GM12878 (cell line): ENCODE data around the gene SUFU. TPM values are rescaled to one million over a fixed set of nuclear protein-coding genes. Genes with fewer than 3 reads are reported as not detected.

Experiments
- ATAC-seq: fragments of 200-7000 bp; cut with Tn5 transposase; 3 replicates; pipeline ENCODE4 v1.9.1; 2020; ENCODE audit warnings: mild to moderate bottlenecking, moderate library complexity
- BruUV-seq: library from RNA; stranded (reverse); fragments of 400-500 nt; replicated peaks from 2 replicates; lab custom pipeline; 2021; lab: Mats Ljungman, UMichigan
- CTCF ChIA-PET: fragments of 300-600 bp; sonication (Branson Sonifier 250); formaldehyde crosslinking; extraction: SDS; loops from one replicate; lab custom pipeline; 2021; ENCODE audit warnings: inconsistent platforms; lab: Yijun Ruan, JAX
- POLR2A ChIA-PET: fragments of 350-600 bp; formaldehyde crosslinking; extraction: SDS; loops from one replicate; lab custom pipeline; 2021; ENCODE audit warnings: inconsistent platforms; lab: Charles Lee
- RAD21 ChIA-PET: fragments of 300-600 bp; sonication (Branson Sonifier 250); formaldehyde crosslinking; loops from one replicate; lab custom pipeline; 2023; ENCODE audit warnings: antibody characterized with exemption; ENCODE audit not compliant: unreplicated experiment; lab: Charles Lee
- SMC1A ChIA-PET: fragments of 300-600 bp; sonication (Branson Sonifier 250); formaldehyde crosslinking; loops from one replicate; lab custom pipeline; 2023; ENCODE audit not compliant: unreplicated experiment, uncharacterized antibody; lab: Charles Lee
- DNase-seq: peaks from one replicate; pipeline ENCODE4 v3.0.0-alpha.2; 2011; ENCODE audit warnings: low read depth, low spot score
- FAIRE-seq: peaks from 3 replicates; lab custom pipeline; 2011; peaks lifted over from hg19 to GRCh38; lab: Jason Lieb, UNC
- H2AFZ ChIP-seq: 2 replicates; pipeline ENCODE4 v1.6.0; 2011; ENCODE audit warnings: low read depth, low read length, control low read depth; ENCODE audit not compliant: control insufficient read depth
- H3K27ac ChIP-seq: 2 replicates; pipeline ENCODE4 v1.5.1; 2011; ENCODE audit warnings: control low read depth; ENCODE audit not compliant: control insufficient read depth, insufficient read depth
- H3K27me3 ChIP-seq, 2 experiments: replicated peaks in 1 of 2; 2 replicates each; pipeline versions ENCODE4 v1.6.0 to v1.6.1; 2011; ENCODE audit warnings: low read length in 1 of 2; ENCODE audit not compliant: control insufficient read depth in 2 of 2, insufficient read depth in 2 of 2
- H3K36me3 ChIP-seq, 2 experiments: 2 replicates each; pipeline ENCODE4 v1.5.1; 2011; ENCODE audit warnings: low read length in 1 of 2; ENCODE audit not compliant: control insufficient read depth in 2 of 2, insufficient read depth in 2 of 2
- H3K4me1 ChIP-seq: 2 replicates; pipeline ENCODE4 v1.6.1; 2011; ENCODE audit warnings: mild to moderate bottlenecking, low read length, moderate library complexity, mixed read lengths; ENCODE audit not compliant: control insufficient read depth, insufficient read depth
- H3K4me2 ChIP-seq: 2 replicates; pipeline ENCODE4 v1.6.0; 2011; ENCODE audit warnings: control low read depth; ENCODE audit not compliant: control insufficient read depth, insufficient read depth
- H3K4me3 ChIP-seq: fragments of 200-600 bp; sonication (generic); 2 replicates; pipeline ENCODE4 v1.5.1; 2016
- H3K79me2 ChIP-seq: 2 replicates; pipeline ENCODE4 v1.6.0; 2011; ENCODE audit warnings: low read length; ENCODE audit not compliant: control insufficient read depth, insufficient read depth
- H3K9ac ChIP-seq: 2 replicates; pipeline ENCODE4 v1.8.0; 2011; ENCODE audit warnings: low read length, control low read depth, mixed read lengths; ENCODE audit not compliant: control insufficient read depth, insufficient read depth
- H3K9me3 ChIP-seq: replicated peaks from 3 replicates; pipeline ENCODE4 v1.5.1; 2011; ENCODE audit warnings: mild to moderate bottlenecking, low read length; ENCODE audit not compliant: control insufficient read depth, insufficient read depth
- H4K20me1 ChIP-seq: 2 replicates; pipeline ENCODE4 v1.6.0; 2011; ENCODE audit not compliant: control insufficient read depth, insufficient read depth
- BHLHE40 ChIP-seq, 2 experiments: fragments of 450-650 bp in 1 of 2; IDR thresholded peaks; 2 replicates each; pipeline ENCODE4 v1.6.1; 2011 to 2017; ENCODE audit warnings: low read depth in 2 of 2, borderline replicate concordance in 1 of 2, improper control_type of control experiment in 1 of 2, low read length in 1 of 2, mild to moderate bottlenecking in 1 of 2
- MTA3 ChIP-seq: IDR thresholded peaks from 2 replicates; pipeline ENCODE4 v1.6.1; 2012; ENCODE audit warnings: low read length, inconsistent platforms, borderline replicate concordance
- MYB ChIP-seq: fragments of 150-350 bp; IDR thresholded peaks from 2 replicates; pipeline ENCODE4 v1.6.1; 2014; ENCODE audit warnings: mild to moderate bottlenecking, low read depth, low read length, borderline replicate concordance
- NFYB ChIP-seq: IDR thresholded peaks from 2 replicates; pipeline ENCODE4 v1.6.1; 2011; ENCODE audit warnings: low read depth, mild to moderate bottlenecking, low read length, improper control_type of control experiment, moderate library complexity; ENCODE audit not compliant: insufficient read depth
- SUPT20H ChIP-seq: IDR thresholded peaks from 2 replicates; pipeline ENCODE4 v1.6.1; 2011; ENCODE audit warnings: low read depth, mild to moderate bottlenecking, low read length, moderate library complexity, borderline replicate concordance; ENCODE audit not compliant: control insufficient read depth
- TAF1 ChIP-seq: IDR thresholded peaks from 2 replicates; pipeline ENCODE4 v1.6.1; 2011; ENCODE audit warnings: mild to moderate bottlenecking, low read depth, low read length, borderline replicate concordance
- TARDBP ChIP-seq: IDR thresholded peaks from 2 replicates; pipeline ENCODE4 v1.6.1; 2016; ENCODE audit warnings: borderline replicate concordance
- WGBS: methylation state at CpG from one replicate; pipeline ENCODE4 v1.1.6; 2016; ENCODE audit warnings: low lambda C conversion rate; ENCODE audit not compliant: insufficient replicate concordance, insufficient coverage; ENCODE audit errors: missing lambda C conversion rate; 5-methylcytosine and 5-hydroxymethylcytosine counted together
- in situ Hi-C: fragments of 300-500 bp; cut with MboI; formaldehyde crosslinking; loops from 9 replicates; pipeline ENCODE4 v1.14.3; 2018; ENCODE audit warnings: mixed read lengths
- intact Hi-C: fragments of 100-400 bp; cut with micrococcal nuclease; formaldehyde crosslinking; loops from one replicate; pipeline ENCODE4 v1.14.2; 2022; ENCODE audit not compliant: unreplicated experiment
- polyA plus RNA-seq, 11 experiments: library from polyadenylated mRNA; depleted of rRNA in 4 of 11; unstranded in 6 of 11; stranded (reverse) in 5 of 11; fragments of >200 nt; fragmentation: Nextera tagmentation in 4 of 11; fragmentation: Illumina TruSeq in 1 of 11; extraction: Ambion mirVana in 4 of 11; extraction: Trizol in 1 of 11; gene quantifications; 1 replicate in 1 of 11; 2 replicates in 10 of 11; pipeline versions ENCODE4 v1.2.1 to v1.2.3, GENCODE V29; 2011 to 2016; ENCODE audit warnings: inconsistent platforms in 2 of 11, missing spikeins in 2 of 11, low read depth in 1 of 11
- total RNA-seq, 4 experiments: library from RNA; depleted of rRNA in 3 of 4; stranded (reverse); fragments of >200 nt in 3 of 4; fragmentation: Illumina TruSeq in 1 of 4; extraction: Trizol in 1 of 4; gene quantifications; 2 replicates each; pipeline versions ENCODE4 v1.2.1 to v1.2.3, GENCODE V29; 2013 to 2021
- TF ChIP-seq, protein P1 (sequence below): IDR thresholded peaks from 2 replicates; pipeline ENCODE4 v1.6.1; 2011; ENCODE audit warnings: borderline replicate concordance, low read depth, mild to moderate bottlenecking, moderate library complexity, mixed read lengths, low read length; ENCODE audit not compliant: insufficient read depth; ENCODE audit errors: extremely low read length
- TF ChIP-seq, protein P2 (sequence below): fragments of 450-650 bp; formaldehyde crosslinking; IDR thresholded peaks from 2 replicates; pipeline ENCODE4 v1.5.0; 2022; ENCODE audit warnings: mild to moderate bottlenecking, missing genetic modification characterization

The SUFU gene
- total and polyA plus RNA-seq, 10 of the 15 experiments (the other 5 are each of a cell fraction or from before 2014, with no cell fraction given), result 0.68 to 7.7 (median 2.4) TPM

DNA sequence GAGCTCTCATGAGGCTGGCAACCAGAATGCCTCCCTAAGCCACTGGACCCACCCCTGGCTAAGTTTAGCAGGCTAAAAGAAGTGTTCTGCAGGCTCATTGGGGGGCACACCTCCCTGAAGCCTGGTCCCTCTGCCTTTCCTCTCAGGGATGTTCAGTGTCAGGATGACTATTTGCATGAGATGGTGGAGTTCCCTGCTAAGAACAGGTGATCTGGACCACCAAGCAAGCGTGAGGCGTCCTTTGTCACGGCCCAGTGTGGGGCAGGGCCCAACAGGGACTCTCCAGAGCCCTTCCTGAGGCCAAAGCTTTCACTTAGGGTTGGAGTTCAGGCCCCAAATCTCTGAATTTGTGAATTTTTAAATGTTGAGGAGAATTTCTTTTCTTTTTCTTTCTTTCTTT, 12.0 kb downstream of the SUFU start:
- Histone ChIP-seq H3K9ac (no peak overlapping the region), H3K4me2 (no peak overlapping the region), H3K27me3 (no peaks in the 10 kb centered on the region), H3K4me3 (no peak overlapping the region), H2AFZ (no peak overlapping the region), H4K20me1 (no peaks in the 10 kb centered on the region), H3K36me3 (peaks cover 8 to 20% of the 10 kb centered on the region in 2 experiments; a peak in 3 of 4 replicates), H3K79me2 (no peaks in the 10 kb centered on the region), H3K4me1 (peaks cover 13% of the 10 kb centered on the region), H3K27ac (no peak overlapping the region), H3K9me3 (no peaks in the 10 kb centered on the region)
- no TSS peak for BruUV-seq
- POLR2A ChIA-PET, result interaction anchor here (0.5 to 0.7 kb wide), 3 partner anchors 68 to 1252 kb away, joined by 4 to 8 read pairs (median 5); no protein-coding TSS in a partner anchor
- intact Hi-C loops, result no loop called here
- FAIRE-seq, result no peak
- no peak for ATAC-seq
- 93% methylated on average over 3 of the region's 3 CpGs for WGBS
- RAD21 ChIA-PET, result no interaction called here
- TF ChIP-seq MYB, result no peak
- SMC1A ChIA-PET, result no interaction called here
- in situ Hi-C loops, result no loop called here
- DNase-seq, result no peak
- CTCF ChIA-PET, result interaction anchor here (0.6 to 2.0 kb wide), 3 partner anchors 8 to 394 kb away, joined by 3 to 6 read pairs (median 4); no protein-coding TSS in a partner anchor

DNA sequence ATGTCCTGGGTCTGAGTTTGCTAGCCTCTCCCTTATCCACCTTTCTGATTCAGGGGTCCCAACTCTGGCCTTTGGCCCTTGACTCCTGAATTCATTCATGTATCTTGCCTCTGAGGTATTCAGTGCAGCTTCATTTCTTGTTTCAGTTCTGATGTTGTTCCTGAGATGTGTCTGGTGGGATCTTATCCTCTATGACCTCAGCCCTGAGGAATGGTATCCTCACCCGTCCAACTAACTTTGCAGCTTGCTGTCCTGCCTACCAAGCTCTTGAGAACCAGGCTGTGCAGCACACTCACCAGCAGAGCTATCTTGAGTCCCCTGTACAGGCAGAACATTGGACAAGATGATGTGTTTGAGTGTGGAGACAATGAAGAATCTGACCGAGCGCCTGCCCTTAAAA, 13.8 kb downstream of the SUFU start:
- SMC1A ChIA-PET, result interaction anchor here (1.1 kb wide), 1 partner anchor 108 kb away, joined by 3 read pairs; no protein-coding TSS in a partner anchor
- Histone ChIP-seq H2AFZ (no peak overlapping the region), H3K4me1 (no peaks in the 10 kb centered on the region), H3K4me3 (no peak overlapping the region), H3K36me3 (peaks cover 8 to 18% of the 10 kb centered on the region in 2 experiments; a peak in 3 of 4 replicates), H3K9ac (no peak overlapping the region), H4K20me1 (no peaks in the 10 kb centered on the region), H3K79me2 (no peaks in the 10 kb centered on the region), H3K27ac (no peak overlapping the region), H3K4me2 (no peak overlapping the region), H3K27me3 (no peaks in the 10 kb centered on the region)
- BruUV-seq, result no TSS peak
- no peak for DNase-seq
- CTCF ChIA-PET, result interaction anchor here (2.0 kb wide), 1 partner anchor 10 kb away, joined by 6 read pairs; no protein-coding TSS in a partner anchor
- 82% methylated on average over 3 of the region's 3 CpGs for WGBS
- RAD21 ChIA-PET, result interaction anchor here (0.9 to 2.0 kb wide), 3 partner anchors 12 to 66 kb away, joined by 3 to 6 read pairs (median 5); partner anchors contain the start of gene SUFU
- ATAC-seq, result no peak
- FAIRE-seq, result no peak
- no peak for TF ChIP-seq SUPT20H
- TF ChIP-seq BHLHE40 (IDR thresholded peaks at IDR 0.05; ENCODE audit: borderline replicate concordance in 1 of 2, low read depth in 2 of 2, low read length in 1 of 2), result no peak
- no peak for TF ChIP-seq TARDBP
- TF ChIP-seq NFYB, result no peak
- no peak for TF ChIP-seq TAF1
- TF ChIP-seq, protein P1, sequence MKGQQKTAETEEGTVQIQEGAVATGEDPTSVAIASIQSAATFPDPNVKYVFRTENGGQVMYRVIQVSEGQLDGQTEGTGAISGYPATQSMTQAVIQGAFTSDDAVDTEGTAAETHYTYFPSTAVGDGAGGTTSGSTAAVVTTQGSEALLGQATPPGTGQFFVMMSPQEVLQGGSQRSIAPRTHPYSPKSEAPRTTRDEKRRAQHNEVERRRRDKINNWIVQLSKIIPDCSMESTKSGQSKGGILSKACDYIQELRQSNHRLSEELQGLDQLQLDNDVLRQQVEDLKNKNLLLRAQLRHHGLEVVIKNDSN, result no peak
- no peak for TF ChIP-seq MTA3
- TF ChIP-seq, protein P2, sequence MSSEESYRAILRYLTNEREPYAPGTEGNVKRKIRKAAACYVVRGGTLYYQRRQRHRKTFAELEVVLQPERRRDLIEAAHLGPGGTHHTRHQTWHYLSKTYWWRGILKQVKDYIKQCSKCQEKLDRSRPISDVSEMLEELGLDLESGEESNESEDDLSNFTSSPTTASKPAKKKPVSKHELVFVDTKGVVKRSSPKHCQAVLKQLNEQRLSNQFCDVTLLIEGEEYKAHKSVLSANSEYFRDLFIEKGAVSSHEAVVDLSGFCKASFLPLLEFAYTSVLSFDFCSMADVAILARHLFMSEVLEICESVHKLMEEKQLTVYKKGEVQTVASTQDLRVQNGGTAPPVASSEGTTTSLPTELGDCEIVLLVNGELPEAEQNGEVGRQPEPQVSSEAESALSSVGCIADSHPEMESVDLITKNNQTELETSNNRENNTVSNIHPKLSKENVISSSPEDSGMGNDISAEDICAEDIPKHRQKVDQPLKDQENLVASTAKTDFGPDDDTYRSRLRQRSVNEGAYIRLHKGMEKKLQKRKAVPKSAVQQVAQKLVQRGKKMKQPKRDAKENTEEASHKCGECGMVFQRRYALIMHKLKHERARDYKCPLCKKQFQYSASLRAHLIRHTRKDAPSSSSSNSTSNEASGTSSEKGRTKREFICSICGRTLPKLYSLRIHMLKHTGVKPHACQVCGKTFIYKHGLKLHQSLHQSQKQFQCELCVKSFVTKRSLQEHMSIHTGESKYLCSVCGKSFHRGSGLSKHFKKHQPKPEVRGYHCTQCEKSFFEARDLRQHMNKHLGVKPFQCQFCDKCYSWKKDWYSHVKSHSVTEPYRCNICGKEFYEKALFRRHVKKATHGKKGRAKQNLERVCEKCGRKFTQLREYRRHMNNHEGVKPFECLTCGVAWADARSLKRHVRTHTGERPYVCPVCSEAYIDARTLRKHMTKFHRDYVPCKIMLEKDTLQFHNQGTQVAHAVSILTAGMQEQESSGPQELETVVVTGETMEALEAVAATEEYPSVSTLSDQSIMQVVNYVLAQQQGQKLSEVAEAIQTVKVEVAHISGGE (CRISPR knock-in tag), result no peak
- TF ChIP-seq, all 136 proteins: peak for 0
- POLR2A ChIA-PET, result interaction anchor here (0.6 to 1.2 kb wide), 2 partner anchors 8 to 142 kb away, joined by 3 to 5 read pairs; no protein-coding TSS in a partner anchor
- H3K9me3 ChIP-seq, result no peaks in the 10 kb centered on the region
- intact Hi-C loops, result no loop called here
- in situ Hi-C loops, result no loop called here
